ENCODE data around the gene SLC7A14. TPM values are rescaled to one million over a fixed set of nuclear protein-coding genes. Genes with fewer than 3 reads are reported as not detected.

SLC7A14 gene
- total RNA-seq, 1 experiment from 2014 or later, result not detected

- H3K9me3 Mint-ChIP-seq (ENCODE audit: low read depth, unreplicated experiment), result no peaks in the 10 kb centered on the region
- no peaks in the 10 kb centered on the region for H3K27me3 Mint-ChIP-seq (ENCODE audit: unreplicated experiment)
- H3K4me3 Mint-ChIP-seq (ENCODE audit: low read depth, unreplicated experiment), result no peak overlapping the region
- CTCF ChIA-PET, result no interaction called here
- no peak for DNase-seq
- no peaks in the 10 kb centered on the region for H3K36me3 Mint-ChIP-seq (ENCODE audit: insufficient read depth, unreplicated experiment)
- intact Hi-C loops (cut with micrococcal nuclease; ENCODE audit: unreplicated experiment), result no loop called here
- no peak overlapping the region for H3K27ac Mint-ChIP-seq (ENCODE audit: unreplicated experiment)
- no peak for TF ChIP-seq CTCF (IDR thresholded peaks at IDR 0.05; ENCODE audit: unreplicated experiment)
- no TSS peak for BruUV-seq (replicated peaks)
- no peaks in the 10 kb centered on the region for H3K4me1 Mint-ChIP-seq (ENCODE audit: low read depth, unreplicated experiment)
These were observed 20.4 kb downstream of the SLC7A14 start for GRCh38 chr3:170565495-170565894.

GRCh38 chr3:170564664-170565063 is 21.2 kb downstream of the SLC7A14 start:
- CTCF ChIA-PET, result no interaction called here
- BruUV-seq (replicated peaks), result no TSS peak
- H3K4me3 Mint-ChIP-seq (ENCODE audit: low read depth, unreplicated experiment), result no peak overlapping the region

GRCh38 chr3:170563712-170564423 is 22.0 kb downstream of the SLC7A14 start:
- Mint-ChIP-seq H3K4me1 (ENCODE audit: low read depth, unreplicated experiment) (no peaks in the 10 kb centered on the region), H3K27ac (ENCODE audit: unreplicated experiment) (no peak overlapping the region), H3K36me3 (ENCODE audit: insufficient read depth, unreplicated experiment) (no peaks in the 10 kb centered on the region), H3K27me3 (ENCODE audit: unreplicated experiment) (no peaks in the 10 kb centered on the region), H3K9me3 (ENCODE audit: low read depth, unreplicated experiment) (no peaks in the 10 kb centered on the region), H3K4me3 (ENCODE audit: low read depth, unreplicated experiment) (no peak overlapping the region)
- no TSS peak for BruUV-seq (replicated peaks)
- CTCF ChIA-PET, result interaction anchor here (0.7 to 0.8 kb wide), 2 partner anchors 22 to 1218 kb away, joined by 4 to 5 read pairs; no protein-coding TSS in a partner anchor
- intact Hi-C loops (cut with micrococcal nuclease; ENCODE audit: unreplicated experiment), result no loop called here
- DNase-seq, result no peak
- TF ChIP-seq CTCF (IDR thresholded peaks at IDR 0.05; ENCODE audit: unreplicated experiment), result no peak

More at GRCh38 chr3:170564664-170565063, 21.2 kb downstream of the SLC7A14 start:
- H3K9me3 Mint-ChIP-seq (ENCODE audit: low read depth, unreplicated experiment), result no peaks in the 10 kb centered on the region
- no peaks in the 10 kb centered on the region for H3K4me1 Mint-ChIP-seq (ENCODE audit: low read depth, unreplicated experiment)
- intact Hi-C loops (cut with micrococcal nuclease; ENCODE audit: unreplicated experiment), result no loop called here
- no peak for TF ChIP-seq CTCF (IDR thresholded peaks at IDR 0.05; ENCODE audit: unreplicated experiment)
- no peak overlapping the region for H3K27ac Mint-ChIP-seq (ENCODE audit: unreplicated experiment)
- no peaks in the 10 kb centered on the region for H3K36me3 Mint-ChIP-seq (ENCODE audit: insufficient read depth, unreplicated experiment)
- H3K27me3 Mint-ChIP-seq (ENCODE audit: unreplicated experiment), result no peaks in the 10 kb centered on the region
- no peak for DNase-seq

- no peaks in the 10 kb centered on the region for H3K9me3 Mint-ChIP-seq (ENCODE audit: low read depth, unreplicated experiment)
- intact Hi-C loops (cut with micrococcal nuclease; ENCODE audit: unreplicated experiment), result no loop called here
- no peak overlapping the region for H3K27ac Mint-ChIP-seq (ENCODE audit: unreplicated experiment)
- H3K27me3 Mint-ChIP-seq (ENCODE audit: unreplicated experiment), result no peaks in the 10 kb centered on the region
- no peaks in the 10 kb centered on the region for H3K36me3 Mint-ChIP-seq (ENCODE audit: insufficient read depth, unreplicated experiment)
- no peak overlapping the region for H3K4me3 Mint-ChIP-seq (ENCODE audit: low read depth, unreplicated experiment)
- no peak for DNase-seq
- TF ChIP-seq CTCF (IDR thresholded peaks at IDR 0.05; ENCODE audit: unreplicated experiment), result no peak
- no TSS peak for BruUV-seq (replicated peaks)
- CTCF ChIA-PET, result no interaction called here
- no peaks in the 10 kb centered on the region for H3K4me1 Mint-ChIP-seq (ENCODE audit: low read depth, unreplicated experiment)
These were observed 23.8 kb downstream of the SLC7A14 start for GRCh38 chr3:170562080-170562479.
